ENCODE measurements around the gene BLCAP. TPM values are rescaled to one million over a fixed set of nuclear protein-coding genes. Genes with fewer than 3 reads are reported as not detected.

Gene BLCAP
- total and polyA plus RNA-seq, 2 donors (not counting 3 experiments of a cell fraction or from before 2014, with no cell fraction given): 90.3 to 196 TPM

- no peak overlapping the region for H2AFZ ChIP-seq (ENCODE audit: low read depth, low read length)
- ChIA-PET CTCF (interaction anchor here (0.9 to 2.5 kb wide), 6 partner anchors 9 to 832 kb away, joined by 3 to 17 read pairs (median 4); no protein-coding TSS in a partner anchor), POLR2A (interaction anchor here (0.6 kb wide), 1 partner anchor 569 kb away, joined by 3 read pairs; no protein-coding TSS in a partner anchor)
- DNase-seq (ENCODE audit: low read depth, low spot score) (no peak), FAIRE-seq (no peak)
- H3K4me1 ChIP-seq (ENCODE audit: control insufficient read depth, extremely low read depth, insufficient read depth, low read length): no peaks in the 10 kb centered on the region
- intact Hi-C loops (cut with micrococcal nuclease): loop anchor here (10.0 kb wide), 1 partner anchor 901 kb away; no protein-coding TSS in a partner anchor
- no peaks in the 10 kb centered on the region for H3K27me3 ChIP-seq (ENCODE audit: control insufficient read depth in 2 of 2, insufficient read depth in 2 of 2, low read length in 2 of 2)
- H3K9me3 ChIP-seq (replicated peaks; ENCODE audit: control insufficient read depth, insufficient read depth, low read length): no peaks in the 10 kb centered on the region
- no peak overlapping the region for H3K27ac ChIP-seq (ENCODE audit: insufficient read depth, low read depth, low read length)
- no peak overlapping the region for H3K4me3 ChIP-seq (replicated peaks in 1 of 3; ENCODE audit: insufficient read depth in 1 of 3, low read depth in 1 of 3, low read length in 3 of 3)
- no peaks in the 10 kb centered on the region for H3K9me1 ChIP-seq (replicated peaks; ENCODE audit: control insufficient read depth, extremely low read depth, insufficient read depth, low read length)
- no peak overlapping the region for H3K9ac ChIP-seq (replicated peaks; ENCODE audit: extremely low read depth, insufficient read depth, low read length)
- H3K4me2 ChIP-seq (ENCODE audit: insufficient read depth, low read length): no peak overlapping the region
- dilution Hi-C loops (cut with MboI; ENCODE audit: extremely low pct_ligation_motif_present, low sequenced_read_pairs): no loop called here
- TF ChIP-seq POLR2A (IDR thresholded peaks at IDR 0.05; ENCODE audit: low read depth, low read length) (no peak), EZH2 (IDR thresholded peaks at IDR 0.05; ENCODE audit: borderline replicate concordance, low read depth, low read length, severe bottlenecking) (no peak), JUN (IDR thresholded peaks at IDR 0.05; ENCODE audit: borderline replicate concordance, insufficient read depth, insufficient read length, low read depth) (no peak), CTCF (IDR thresholded peaks at IDR 0.05; ENCODE audit: extremely low read depth in 1 of 2, insufficient read depth in 1 of 2, low read depth in 1 of 2, low read length in 2 of 2) (no peak), FOS (IDR thresholded peaks at IDR 0.05; ENCODE audit: borderline replicate concordance, insufficient read depth, low read length) (no peak), POLR2AphosphoS5 (IDR thresholded peaks at IDR 0.05; ENCODE audit: insufficient read depth, low read depth, low read length) (no peak), GATA2 (IDR thresholded peaks at IDR 0.05; ENCODE audit: insufficient read depth, insufficient read length, low read depth, low read length) (no peak), MYC (IDR thresholded peaks at IDR 0.05; ENCODE audit: low read depth, low read length) (no peak), MAX (IDR thresholded peaks at IDR 0.05; ENCODE audit: insufficient read depth, insufficient read length) (no peak)
- no TSS peak for BruUV-seq (replicated peaks)
- H3K79me2 ChIP-seq (ENCODE audit: control insufficient read depth, insufficient read depth, low read length): no peaks in the 10 kb centered on the region
- H3K36me3 ChIP-seq (ENCODE audit: control insufficient read depth in 2 of 2, extremely low read depth in 1 of 2, insufficient read depth in 2 of 2, low read length in 2 of 2): no peaks in the 10 kb centered on the region
- H4K20me1 ChIP-seq (replicated peaks; ENCODE audit: control insufficient read depth, extremely low read depth, insufficient read depth, low read length): no peaks in the 10 kb centered on the region
Observed at GRCh38 chr20:37575884-37576283, 48.2 kb upstream of the BLCAP start.
